ENCODE measurements around the gene USPL1.
"Not testable (repeated sequence)": the region's sequence is repeated elsewhere in the genome, so short reads cannot be mapped to it uniquely, and the experiment has no call there.

USPL1 gene

DNA sequence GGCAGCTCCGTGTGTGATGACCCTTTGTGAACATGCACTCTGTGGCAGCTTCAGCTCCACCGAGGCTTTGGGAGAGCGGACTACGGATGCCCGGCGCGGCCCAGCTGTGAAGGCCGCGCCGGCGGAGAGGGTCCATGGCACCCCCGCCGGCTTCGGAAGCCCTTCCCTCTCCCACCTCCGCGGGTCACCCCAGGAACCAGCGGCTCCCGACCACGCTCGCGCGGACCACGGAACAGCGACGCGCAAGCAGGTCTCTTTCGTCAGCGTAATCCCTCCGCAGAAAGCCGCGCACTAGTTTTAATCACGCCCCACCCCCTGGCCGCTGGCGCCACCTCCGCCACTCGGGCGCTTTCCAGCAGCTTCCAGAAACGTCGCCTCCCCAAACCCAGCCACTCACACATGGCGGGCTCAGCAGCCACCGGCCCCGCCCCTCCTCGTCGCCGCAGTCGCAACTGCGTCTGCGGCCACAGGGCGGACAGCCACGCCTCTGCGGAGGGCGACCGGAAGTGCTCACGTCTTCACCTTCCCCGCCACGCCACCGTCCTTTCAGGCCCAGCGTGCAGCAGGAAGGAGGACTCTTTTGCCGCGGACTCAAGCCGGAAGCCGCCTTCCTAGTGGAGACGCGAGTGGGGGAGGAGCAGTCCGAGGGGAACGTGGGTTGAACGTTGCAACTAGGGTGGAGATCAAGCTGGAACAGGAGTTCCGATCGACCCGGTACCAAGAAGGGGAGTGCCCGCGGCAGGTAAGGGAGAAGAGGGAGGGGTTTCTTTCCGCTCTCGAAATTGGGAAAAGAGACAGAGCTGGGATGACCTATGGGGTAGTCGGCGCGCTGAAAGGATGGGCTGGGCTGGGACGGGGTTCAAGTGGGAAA, at the start of gene USPL1:
Gene USPL1 (plus strand): TSS at position 606 of the 871 bp plus-strand sequence. CDS start 3,221 bp downstream, outside the sequence.
- DNase-seq, result peak; percentile 91

DNA sequence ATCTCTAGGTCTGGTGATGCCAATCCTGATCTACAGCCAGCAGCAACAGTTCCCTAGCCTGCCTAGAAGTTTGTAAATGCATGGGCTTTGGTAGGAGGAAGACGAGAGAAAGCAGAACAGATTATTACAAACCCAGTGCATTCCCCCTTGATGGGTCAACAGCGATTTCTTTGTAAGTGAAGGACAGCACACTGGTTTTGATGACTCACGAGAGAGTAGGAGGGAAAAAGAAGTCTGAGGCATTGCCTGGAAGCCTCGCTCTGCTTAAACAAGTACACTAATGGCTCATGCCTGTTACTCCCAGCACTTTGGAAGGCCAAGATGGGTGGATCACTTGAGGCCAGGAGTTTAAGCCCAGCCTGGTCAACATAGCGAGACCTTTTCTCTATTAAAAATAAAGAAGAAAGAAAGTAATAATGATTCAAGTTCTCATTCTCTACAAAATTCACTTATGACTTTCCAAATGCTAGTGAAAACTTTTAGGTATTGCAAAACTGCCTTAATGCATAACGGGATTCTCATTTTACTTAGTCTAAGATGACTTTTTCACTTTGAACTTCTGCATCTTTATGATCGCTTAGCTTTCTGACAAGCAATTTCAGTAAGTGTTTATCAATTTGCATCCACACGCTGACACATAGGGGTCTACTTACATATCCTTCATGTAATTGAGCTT, 47.7 kb upstream of the USPL1 start:
- DNase-seq, result no peak

DNA sequence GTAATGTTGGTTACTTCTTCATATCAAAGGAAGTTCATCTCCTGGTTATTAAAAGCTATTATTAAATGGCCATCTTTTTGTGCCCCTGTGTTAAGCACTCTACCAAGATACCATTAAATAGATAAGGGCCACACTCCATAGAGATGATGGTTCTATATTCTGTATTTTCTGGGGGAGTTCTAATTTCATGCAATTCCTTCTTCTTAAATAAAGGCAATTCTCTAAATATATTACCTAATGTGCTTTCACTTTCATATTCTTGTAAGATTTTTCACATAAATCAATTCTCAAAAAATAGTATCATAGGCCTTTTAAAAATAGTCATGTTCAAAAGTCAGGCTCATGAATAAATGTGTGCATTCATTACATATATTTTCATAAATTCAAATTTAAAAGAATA, 47.0 kb upstream of the USPL1 start:
- DNase-seq, result no peak

DNA sequence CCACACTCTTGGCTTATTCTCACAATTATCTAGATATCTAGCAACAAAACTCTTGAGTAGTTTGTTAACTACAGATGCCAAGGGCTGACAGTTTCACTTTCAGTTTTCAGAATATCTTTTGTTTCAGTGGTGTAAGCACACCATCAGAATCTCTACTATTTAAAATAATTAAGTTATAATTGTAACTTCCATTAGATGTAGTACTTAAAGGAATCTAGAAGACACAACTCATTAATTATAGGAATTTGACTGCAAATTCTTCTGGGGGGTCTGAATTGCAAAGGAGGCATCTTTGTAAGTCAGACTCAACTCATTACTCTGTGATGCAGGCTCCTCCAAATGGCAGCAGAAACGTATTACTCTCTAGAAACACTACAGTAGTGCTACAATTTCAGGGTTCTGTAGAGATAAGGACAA, 44.9 kb upstream of the USPL1 start:
- no peak for DNase-seq

DNA sequence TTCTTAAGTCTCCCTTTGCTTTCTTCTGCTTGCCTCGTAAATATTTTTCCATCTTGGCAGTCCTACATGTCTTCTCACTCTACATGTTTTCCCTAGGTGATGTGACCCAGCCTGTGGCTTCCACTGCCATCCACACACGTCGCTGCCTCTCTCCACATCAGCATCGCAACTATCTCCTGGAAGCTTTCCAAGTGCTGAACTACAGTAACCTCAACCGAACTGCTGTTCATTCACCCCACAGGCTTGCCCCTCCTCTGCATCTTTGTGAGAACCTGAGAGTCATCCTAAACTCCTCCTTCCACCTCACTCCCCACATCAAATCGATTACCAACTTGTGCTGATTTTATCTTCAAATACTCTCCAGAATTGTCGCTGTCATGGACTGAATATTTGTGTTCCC, 41.2 kb upstream of the USPL1 start:
- DNase-seq, result peak; percentile 72

DNA sequence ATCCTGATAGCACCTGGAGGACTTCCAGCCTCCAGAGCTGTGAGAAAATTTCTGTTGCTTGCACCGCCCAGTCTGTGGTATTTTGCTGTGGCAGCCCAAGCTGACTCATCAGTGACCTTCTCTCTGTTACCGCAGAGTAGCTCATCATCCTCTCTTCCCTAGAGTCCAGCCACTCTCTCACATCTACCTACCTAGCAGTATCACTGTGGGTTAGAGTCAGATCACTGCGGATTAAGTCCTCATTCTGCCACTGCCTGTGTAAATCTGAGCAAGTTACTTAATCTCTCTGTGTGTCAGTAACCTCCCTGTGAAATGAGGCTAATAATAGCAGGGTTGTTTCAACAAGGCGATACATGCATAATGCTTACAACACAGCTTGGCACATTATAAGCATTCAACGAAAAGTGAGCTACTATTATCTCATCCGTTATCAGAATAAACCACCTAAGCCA, 40.3 kb upstream of the USPL1 start:
- DNase-seq, result no peak

DNA sequence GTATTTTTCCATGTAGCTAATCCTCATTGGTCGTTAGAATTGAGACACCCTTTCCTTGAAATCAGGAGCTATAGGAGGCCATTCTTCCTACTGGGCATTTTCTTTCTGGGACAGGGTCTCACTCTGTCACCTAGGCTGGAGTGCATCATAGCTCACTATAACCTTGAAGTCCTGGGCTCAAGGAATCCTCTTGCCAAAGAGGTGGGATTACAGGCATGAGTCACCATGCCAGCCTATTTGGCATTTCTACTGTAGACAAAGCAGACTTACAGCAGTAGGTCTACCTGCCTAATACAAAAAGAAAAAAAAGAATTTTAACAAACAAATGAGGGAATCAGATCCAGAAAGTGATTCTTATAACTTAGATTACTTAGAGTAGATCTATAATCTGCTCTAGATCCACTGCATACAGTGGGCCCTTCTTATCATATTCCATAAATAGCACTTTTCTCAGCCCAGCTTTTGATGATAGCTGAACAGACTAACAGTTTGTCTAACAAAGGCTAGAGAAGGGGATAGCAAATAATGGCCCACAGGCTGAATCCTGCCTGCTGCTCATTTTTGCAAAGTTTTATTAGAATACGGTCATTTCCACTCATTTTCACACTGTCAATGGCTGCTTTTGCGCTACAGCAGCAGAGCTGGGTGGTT, 36.7 kb upstream of the USPL1 start:
- DNase-seq, result no peak

DNA sequence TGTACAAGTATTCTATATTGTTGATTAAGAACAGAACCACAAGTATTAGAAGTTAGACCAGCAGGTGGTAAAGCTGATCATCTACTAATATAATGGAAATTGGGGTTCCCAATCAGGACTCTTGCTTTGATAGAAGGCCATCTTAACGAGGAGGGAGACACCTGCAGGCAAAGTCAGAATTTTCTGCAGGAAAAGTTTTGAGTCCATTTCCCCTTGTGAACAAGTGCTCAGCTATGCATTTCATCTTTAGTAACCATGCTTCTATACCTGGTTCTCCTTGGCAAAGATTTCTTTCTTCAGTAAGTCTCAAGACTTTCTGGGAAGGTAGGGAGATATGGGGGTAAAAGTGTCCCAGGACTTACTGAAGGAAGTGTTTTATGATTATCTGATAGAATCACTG, 36.1 kb upstream of the USPL1 start:
- no peak for DNase-seq

DNA sequence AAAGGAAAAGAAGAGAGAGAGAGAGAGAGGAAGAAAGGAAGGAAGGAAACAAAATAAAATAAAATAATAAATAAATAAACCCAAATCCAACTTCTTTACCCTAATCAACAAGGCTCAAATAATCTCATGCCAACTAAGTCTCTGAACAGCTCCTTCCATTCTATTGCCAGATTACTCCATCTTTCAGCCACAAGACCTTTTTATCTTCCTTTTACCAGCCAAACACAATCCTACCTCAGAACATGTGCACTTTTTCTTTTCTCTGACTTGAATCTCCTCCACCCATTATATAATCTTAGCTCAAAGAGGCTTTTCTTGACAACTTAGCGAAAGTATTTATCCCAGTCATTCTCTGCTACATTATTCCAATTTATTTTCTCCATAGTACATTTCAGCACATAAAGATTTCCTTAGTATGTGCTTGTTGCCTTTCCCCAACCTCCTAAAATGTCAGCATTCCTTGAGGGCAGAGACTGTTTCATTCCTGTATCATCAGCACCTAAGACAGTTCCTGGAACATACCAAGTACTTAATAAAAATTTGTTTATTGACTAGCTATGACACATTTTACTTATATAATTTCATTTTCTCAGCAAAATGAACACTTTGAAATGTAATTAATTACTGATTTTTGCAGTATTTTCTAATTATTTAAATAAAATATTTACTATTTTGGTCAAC, 33.5 kb upstream of the USPL1 start:
- DNase-seq, result no peak

DNA sequence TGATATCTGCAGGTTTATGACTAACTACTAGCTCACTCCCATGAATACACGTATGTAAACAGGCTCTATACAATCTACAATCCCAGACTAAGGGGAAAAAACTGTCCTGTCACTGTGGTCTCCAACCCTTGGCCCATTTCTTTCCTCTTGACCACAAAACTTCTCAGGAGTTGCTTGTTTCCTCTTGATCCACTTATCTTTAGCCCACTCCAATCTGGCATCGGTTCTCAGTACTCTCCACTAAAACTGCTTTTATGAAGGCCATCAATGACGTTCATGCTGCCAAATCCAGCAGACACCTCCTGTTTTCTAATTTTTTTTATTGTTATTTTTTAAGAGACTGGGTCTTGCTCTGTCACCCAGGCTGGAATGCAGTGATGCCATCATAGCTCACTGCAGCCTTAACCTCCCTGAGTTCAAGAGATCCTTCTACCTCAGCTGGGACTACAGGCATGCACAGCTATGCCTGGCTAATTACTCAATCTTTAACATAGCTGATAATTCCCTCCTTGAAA, 31.9 kb upstream of the USPL1 start:
- no peak for DNase-seq

DNA sequence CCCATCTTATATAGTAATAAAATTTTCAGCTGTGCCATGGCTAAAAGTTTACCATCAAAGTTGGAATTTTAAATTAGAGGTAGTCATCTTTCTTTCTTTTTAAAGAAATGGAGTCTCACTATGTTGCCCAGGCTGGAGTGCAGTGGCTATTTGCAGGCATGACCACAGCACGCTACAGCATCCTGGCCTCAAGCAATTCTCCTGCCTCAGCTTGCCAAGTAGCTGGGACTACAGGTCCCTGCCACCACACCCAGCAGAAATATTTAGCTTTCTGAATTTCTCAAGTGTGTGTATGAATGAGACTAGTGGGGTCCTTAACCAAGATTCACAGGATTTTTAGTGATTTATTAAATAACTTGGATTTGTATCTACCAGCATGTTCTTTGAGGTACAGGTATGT, 30.5 kb upstream of the USPL1 start:
- DNase-seq, result no peak

DNA sequence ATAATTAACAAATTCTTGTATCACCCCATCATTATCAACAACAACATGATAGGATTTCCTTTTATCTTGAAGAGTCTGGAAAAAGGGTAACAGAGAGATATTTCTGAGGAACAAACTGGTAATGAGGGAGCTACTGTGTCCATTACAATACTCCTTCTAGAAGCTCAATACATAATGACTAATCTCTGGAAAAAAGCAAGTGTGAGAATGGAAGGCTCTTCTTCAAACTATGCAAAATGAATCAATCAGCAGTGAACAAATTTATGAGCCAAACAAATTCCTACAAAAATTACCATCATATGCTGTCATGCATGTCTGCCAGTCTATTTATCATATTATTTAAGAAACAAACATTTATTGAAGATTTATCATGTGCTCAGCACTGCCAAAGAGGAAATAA, 30.0 kb upstream of the USPL1 start:
- no peak for DNase-seq

DNA sequence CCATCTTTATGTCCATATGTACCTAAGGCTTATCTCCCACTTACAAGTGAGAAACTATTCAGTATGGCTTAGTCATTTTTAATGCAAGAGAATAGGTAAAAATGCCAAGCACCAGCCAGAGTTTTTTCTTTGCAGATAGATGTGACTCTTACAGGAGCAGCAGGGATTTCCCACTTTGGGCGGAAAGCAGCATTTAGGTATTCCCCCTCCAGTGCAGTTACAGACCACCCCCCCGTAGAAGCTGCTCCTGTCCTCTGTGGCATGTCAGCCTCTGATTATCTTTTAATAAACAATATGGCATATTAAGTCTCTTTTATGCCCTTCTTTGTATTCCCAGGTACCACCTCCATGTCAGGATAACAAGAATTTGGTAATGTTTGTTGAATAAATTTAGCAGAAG, 24.7 kb upstream of the USPL1 start:
- DNase-seq, result no peak

DNA sequence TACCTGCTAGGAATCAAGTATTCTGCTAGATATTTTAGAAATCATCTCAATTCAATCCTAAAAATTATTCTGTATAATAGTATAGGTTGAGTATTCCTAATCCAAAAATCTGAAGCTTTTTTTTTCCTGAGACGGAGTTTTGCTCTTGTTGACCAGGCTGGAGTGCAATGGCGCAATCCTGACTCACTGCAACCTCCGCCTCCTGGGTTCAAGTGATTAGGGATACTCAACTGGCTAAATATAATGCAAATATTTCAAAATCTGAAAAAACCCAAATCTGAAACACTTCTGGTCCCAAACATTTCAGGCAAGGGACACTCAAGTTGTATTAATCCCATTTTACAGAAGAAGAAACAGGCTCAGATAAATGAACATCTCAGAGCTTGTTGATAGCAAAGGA, 17.2 kb upstream of the USPL1 start:
- DNase-seq, result no peak

DNA sequence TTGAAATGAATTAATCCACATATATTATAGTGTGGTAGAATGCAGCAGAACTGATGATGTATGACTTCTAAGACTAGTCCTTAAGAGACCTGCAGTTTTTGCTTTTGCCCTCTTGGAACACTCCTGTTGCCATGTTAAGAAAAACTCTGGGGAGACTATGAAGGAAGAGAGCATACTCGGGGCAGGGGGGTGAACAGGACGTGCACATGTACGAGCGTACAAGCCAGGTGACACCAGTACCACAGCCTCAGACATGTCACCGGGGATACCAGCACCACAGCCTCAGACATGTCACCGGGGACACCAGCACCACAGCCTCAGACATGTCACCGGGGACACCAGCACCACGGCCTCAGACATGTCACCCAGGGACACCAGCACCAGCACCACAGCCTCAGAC, 15.9 kb upstream of the USPL1 start:
- DNase-seq, result no peak

DNA sequence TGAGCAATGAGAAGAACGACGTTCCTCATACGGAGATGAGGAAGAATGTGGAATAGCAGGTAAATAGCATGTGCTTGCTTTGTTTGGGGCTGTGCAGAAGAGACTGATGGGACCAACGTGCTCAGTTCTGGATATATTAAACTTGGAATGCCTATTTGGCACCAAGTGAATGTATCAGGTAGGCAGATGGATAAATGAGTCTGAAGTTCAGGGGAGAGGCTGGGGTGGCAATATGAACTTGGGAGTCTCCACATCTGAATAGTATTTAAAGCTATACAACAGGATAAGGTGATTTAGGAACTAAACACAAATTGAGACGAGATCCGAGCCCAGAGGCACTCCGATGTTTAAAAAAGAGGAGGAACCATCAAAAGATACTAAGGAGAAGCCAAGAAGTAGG, 12.7 kb upstream of the USPL1 start:
- DNase-seq, result no peak

DNA sequence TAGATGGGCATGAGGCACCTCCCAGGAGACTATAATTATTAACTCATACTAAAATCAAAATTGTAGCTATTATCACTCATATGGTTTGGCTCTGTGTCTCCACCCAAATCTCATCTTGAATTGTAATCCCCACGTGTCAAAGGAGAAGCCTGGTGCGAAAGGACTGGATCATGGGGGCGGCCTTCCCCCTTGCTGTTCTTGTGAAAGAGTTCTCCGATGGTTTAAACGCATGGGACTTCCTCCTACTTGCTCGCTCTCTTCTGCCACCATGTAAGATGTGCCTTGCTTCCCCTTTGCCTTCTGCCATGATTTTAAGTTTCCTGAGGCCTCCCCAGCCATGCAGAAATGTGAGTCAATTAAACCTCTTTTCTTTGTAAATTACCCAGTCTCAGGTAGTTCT, 10.5 kb upstream of the USPL1 start:
- not testable (repeated sequence) for DNase-seq

DNA sequence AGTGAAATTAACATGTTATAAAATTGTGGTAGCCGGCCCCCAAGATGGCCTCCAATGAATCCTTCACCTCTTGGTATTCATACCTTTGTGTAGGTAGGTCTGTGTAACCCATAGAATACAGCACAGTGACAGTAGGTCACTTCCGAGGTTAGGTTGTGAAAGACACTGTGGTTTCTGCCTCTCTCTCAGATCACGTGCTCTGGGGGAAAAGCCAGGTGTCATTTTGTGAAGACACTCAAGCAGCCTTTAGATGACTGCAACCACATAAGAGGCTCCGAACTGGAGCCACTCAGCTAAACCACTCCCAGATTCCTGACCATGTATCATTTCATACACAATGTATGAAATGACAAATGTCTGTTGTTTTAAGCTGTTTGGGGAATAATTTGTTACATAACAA, 9.8 kb upstream of the USPL1 start:
- no peak for DNase-seq

DNA sequence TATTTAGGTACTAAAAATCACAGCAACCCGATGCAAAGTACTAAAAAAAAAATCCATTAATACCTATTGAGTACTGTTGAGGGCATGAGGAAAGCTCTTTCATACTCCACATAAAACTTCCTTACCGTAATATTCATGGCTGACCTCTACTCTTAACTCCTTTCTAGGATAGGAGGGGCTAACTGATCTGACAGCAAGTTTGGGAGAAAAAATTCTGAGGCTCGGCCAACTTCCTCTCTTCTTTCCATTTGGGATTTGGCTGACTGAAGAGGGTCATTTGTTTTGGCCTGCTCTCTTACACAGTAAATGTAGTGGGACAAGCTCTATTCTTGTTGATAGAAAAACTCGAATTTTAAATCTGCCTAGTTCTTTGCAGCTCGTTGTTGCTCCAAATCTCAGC, 9.4 kb upstream of the USPL1 start:
- no peak for DNase-seq

DNA sequence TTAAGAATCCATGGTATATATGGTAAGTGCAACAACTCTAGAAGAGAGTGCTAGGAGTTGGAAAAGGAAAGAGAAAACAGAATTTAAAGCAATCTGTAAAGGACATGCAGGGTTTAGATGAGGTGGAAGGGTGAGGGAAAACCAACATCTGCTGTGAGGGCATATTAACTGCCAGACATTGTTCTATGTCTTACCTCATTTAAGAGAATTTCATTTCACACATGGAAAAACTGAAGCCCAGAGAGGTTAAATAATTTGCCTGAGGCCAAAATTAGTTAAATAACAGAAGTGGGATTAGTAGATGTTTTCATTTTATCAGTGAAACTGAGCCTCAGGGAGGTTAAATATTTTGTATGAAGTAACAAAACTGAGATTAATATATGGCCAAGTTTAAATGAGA, 7.4 kb upstream of the USPL1 start:
- DNase-seq, result no peak

DNA sequence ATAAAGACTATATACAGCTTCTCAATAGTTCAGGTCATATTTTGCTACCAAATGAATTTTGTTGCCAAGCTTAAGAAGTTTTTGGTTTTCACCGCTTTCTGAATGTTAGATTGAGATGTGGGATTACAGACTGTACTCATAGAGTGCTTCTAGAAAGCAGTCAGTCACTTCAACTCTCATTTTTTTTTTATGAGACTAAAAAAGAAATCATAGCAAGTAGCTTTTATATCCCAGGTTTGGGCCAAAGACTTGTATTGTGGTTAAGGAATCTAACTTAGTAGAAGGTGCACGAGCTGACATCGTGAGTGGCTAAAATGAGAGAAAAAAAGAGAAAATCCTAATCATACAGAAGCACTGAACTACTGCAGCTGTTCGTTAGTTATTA, 2.2 kb upstream of the USPL1 start:
- DNase-seq, result no peak

DNA sequence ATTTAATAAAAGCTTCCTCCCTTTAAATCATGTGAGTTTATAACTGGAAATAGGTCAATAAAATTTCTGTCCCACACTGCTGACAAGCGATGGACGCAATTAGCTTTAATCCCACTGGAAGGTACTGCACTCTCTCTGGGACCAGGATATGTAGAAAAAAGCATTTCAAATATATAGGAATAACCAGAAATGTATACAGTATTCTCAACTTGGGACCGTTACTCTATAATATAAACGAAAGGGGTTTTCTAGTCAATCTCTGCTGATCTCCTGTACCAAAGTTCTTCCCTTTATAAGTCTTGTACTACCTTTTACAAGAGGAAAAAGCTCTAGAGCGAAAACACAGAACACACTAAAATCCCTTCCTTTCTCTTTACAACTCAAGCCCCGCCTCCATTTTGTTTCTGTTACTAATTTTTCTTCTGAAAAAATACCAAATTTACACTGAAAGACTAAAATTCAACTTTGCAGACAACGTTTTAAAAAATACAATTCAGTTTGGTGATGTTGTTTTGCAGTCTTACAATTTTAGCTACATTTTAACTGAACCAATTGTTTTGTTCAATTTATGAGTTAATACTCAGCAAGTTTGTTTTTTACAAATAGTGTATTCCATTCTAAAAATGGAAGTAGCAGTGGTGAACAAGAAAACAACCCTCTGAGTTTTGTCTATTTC, 1.7 kb upstream of the USPL1 start:
- DNase-seq, result no peak

DNA sequence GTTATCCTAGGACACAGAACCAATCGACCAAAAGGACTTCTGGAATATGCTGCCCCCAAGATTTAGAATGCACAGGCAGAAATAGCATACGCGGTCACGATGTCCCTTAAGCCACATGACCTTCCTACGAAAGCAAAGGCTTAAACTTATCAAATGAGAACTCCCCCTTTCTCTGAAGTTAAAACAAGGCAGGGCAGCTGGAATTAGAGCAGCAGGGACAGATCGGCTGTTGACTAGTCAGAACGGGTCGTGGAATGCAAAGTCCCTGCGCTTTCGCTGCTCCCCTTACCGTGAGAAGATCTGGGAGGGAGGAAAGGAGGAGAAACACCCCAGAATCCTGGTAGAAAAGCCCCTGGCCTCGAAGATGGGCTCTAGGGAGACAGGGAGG, 799 bp upstream of the USPL1 start:
- peak; percentile 11 for DNase-seq
